Mesothelial cell of epicardium (in vitro differentiated cells): ENCODE measurements around the gene TNS1. TPM values are rescaled to one million over a fixed set of nuclear protein-coding genes. Genes with fewer than 3 reads are reported as not detected.

Experiments used
- DNase-seq, 2 experiments: peaks; one replicate each; pipeline ENCODE4 v3.0.0; 2021; ENCODE audit warnings: low spot score in 2 of 2; ENCODE audit not compliant: unreplicated experiment in 2 of 2
- H3K27ac Mint-ChIP-seq: 2 replicates; pipeline ENCODE4 v1.8.0; 2021; ENCODE audit warnings: mixed read lengths
- H3K27me3 Mint-ChIP-seq: 2 replicates; pipeline ENCODE4 v1.8.0; 2021; ENCODE audit warnings: low read depth, mixed read lengths
- H3K36me3 Mint-ChIP-seq: 2 replicates; pipeline ENCODE4 v1.8.0; 2021; ENCODE audit warnings: mixed read lengths
- H3K4me1 Mint-ChIP-seq: 2 replicates; pipeline ENCODE4 v1.8.0; 2021; ENCODE audit warnings: mixed read lengths
- H3K4me3 Mint-ChIP-seq: 2 replicates; pipeline ENCODE4 v1.8.0; 2021; ENCODE audit warnings: mild to moderate bottlenecking, moderate library complexity, mixed read lengths
- H3K9me3 Mint-ChIP-seq: 2 replicates; pipeline ENCODE4 v1.8.0; 2021; ENCODE audit warnings: mixed read lengths
- CTCF ChIP-seq: fragments of 200-600 bp; sonication (generic); IDR thresholded peaks from one replicate; pipeline ENCODE4 v1.5.0; 2021; ENCODE audit warnings: antibody characterized with exemption; ENCODE audit not compliant: unreplicated experiment
- total RNA-seq: library from RNA; stranded (reverse); gene quantifications from 3 replicates; pipeline ENCODE4 v1.2.1, GENCODE V29; 2021

Gene TNS1
- total RNA-seq, 1 donor from 2014 or later = 130 TPM

GRCh38 chr2:218031771-218032257, 29.0 kb upstream of the TNS1 start:
- Mint-ChIP-seq H3K9me3 (no peaks in the 10 kb centered on the region), H3K4me1 (peaks cover 6% of the 10 kb centered on the region), H3K4me3 (no peak overlapping the region), H3K36me3 (no peaks in the 10 kb centered on the region), H3K27me3 (peaks cover 40% of the 10 kb centered on the region), H3K27ac (no peak overlapping the region)
- DNase-seq = peak in 1 of 2 experiments; percentile 36
- TF ChIP-seq CTCF = no peak

GRCh38 chr2:218031261-218031660, 28.5 kb upstream of the TNS1 start:
- H3K27ac Mint-ChIP-seq = no peak overlapping the region
- H3K36me3 Mint-ChIP-seq = no peaks in the 10 kb centered on the region
- peaks cover 6% of the 10 kb centered on the region for H3K4me1 Mint-ChIP-seq
- no peak overlapping the region for H3K4me3 Mint-ChIP-seq
- peak in 1 of 2 experiments; percentile 19 for DNase-seq
- TF ChIP-seq CTCF = no peak
- peaks cover 34% of the 10 kb centered on the region for H3K27me3 Mint-ChIP-seq
- no peaks in the 10 kb centered on the region for H3K9me3 Mint-ChIP-seq

GRCh38 chr2:218030409-218031195, 27.8 kb upstream of the TNS1 start:
- Mint-ChIP-seq H3K27me3 (peaks cover 32% of the 10 kb centered on the region), H3K36me3 (no peaks in the 10 kb centered on the region), H3K4me1 (peaks cover 10% of the 10 kb centered on the region), H3K4me3 (no peak overlapping the region), H3K27ac (no peak overlapping the region), H3K9me3 (no peaks in the 10 kb centered on the region)
- TF ChIP-seq CTCF = no peak
- peak in 1 of 2 experiments; percentile 27 for DNase-seq

GRCh38 chr2:218029366-218030360, 26.9 kb upstream of the TNS1 start:
- H3K4me3 Mint-ChIP-seq = no peak overlapping the region
- peaks cover 28% of the 10 kb centered on the region for H3K27me3 Mint-ChIP-seq
- H3K36me3 Mint-ChIP-seq = no peaks in the 10 kb centered on the region
- no peak for TF ChIP-seq CTCF
- H3K9me3 Mint-ChIP-seq = no peaks in the 10 kb centered on the region
- peaks cover 10% of the 10 kb centered on the region for H3K4me1 Mint-ChIP-seq
- DNase-seq = peak in 1 of 2 experiments; percentile 30
- no peak overlapping the region for H3K27ac Mint-ChIP-seq

- no peak for TF ChIP-seq CTCF
- Mint-ChIP-seq H3K36me3 (no peaks in the 10 kb centered on the region), H3K4me3 (no peak overlapping the region), H3K9me3 (no peaks in the 10 kb centered on the region), H3K27ac (no peak overlapping the region), H3K4me1 (peaks cover 4% of the 10 kb centered on the region), H3K27me3 (peaks cover 18% of the 10 kb centered on the region)
- peak in 1 of 2 experiments; percentile 27 for DNase-seq
Observed at GRCh38 chr2:218028562-218029348, 26.0 kb upstream of the TNS1 start.
